HepG2 (cell line): ENCODE measurements around the gene CHST14. TPM values are rescaled to one million over a fixed set of nuclear protein-coding genes. Genes with fewer than 3 reads are reported as not detected.
A peak's percentile ranks its signal among the peaks of the same experiment; 100 is the strongest.

Source experiments
- EED ChIP-seq: sonication (generic); formaldehyde crosslinking; IDR thresholded peaks from 2 replicates; pipeline ENCODE4 v1.5.0; 2020; ENCODE audit warnings: mild to moderate bottlenecking, missing genetic modification reagents
- GABPA ChIP-seq, 2 experiments: IDR thresholded peaks; 2 replicates each; pipeline ENCODE4 v1.6.1; 2011 to 2016; ENCODE audit warnings: low read depth in 2 of 2, low read length in 1 of 2, missing biosample characterization in 1 of 2, missing genetic modification characterization in 1 of 2
- HNRNPUL1 ChIP-seq: fragments of 200-400 bp; formaldehyde crosslinking; IDR thresholded peaks from 2 replicates; pipeline ENCODE4 v1.6.1; 2017; ENCODE audit warnings: low read depth, mild to moderate bottlenecking, low read length, moderate library complexity
- KMT2B ChIP-seq: IDR thresholded peaks from 2 replicates; pipeline ENCODE4 v1.6.1; 2016; ENCODE audit warnings: missing genetic modification reagents, missing compliant biosample characterization
- MXD1 ChIP-seq: sonication (generic); formaldehyde crosslinking; IDR thresholded peaks from 2 replicates; pipeline ENCODE4 v1.4.0; 2020; ENCODE audit warnings: mild to moderate bottlenecking, missing genetic modification reagents
- NR2C2 ChIP-seq: sonication (generic); formaldehyde crosslinking; IDR thresholded peaks from 2 replicates; pipeline ENCODE4 v1.4.0; 2020; ENCODE audit warnings: missing genetic modification reagents, mild to moderate bottlenecking, moderate library complexity, borderline replicate concordance
- PAXIP1 ChIP-seq: sonication (generic); formaldehyde crosslinking; conservative IDR thresholded peaks from 2 replicates; pipeline ENCODE4 v1.4.0; 2020; ENCODE audit warnings: mild to moderate bottlenecking, missing genetic modification reagents, moderate library complexity
- THAP11 ChIP-seq: IDR thresholded peaks from 2 replicates; pipeline ENCODE4 v1.6.1; 2016; ENCODE audit warnings: missing biosample characterization, missing genetic modification reagents
- ZBTB2 ChIP-seq: sonication (generic); formaldehyde crosslinking; IDR thresholded peaks from 2 replicates; pipeline ENCODE4 v1.8.0; 2022; ENCODE audit warnings: low read depth, missing genetic modification reagents
- ZBTB49 ChIP-seq: sonication (generic); formaldehyde crosslinking; IDR thresholded peaks from 2 replicates; pipeline ENCODE4 v1.4.0; 2020; ENCODE audit warnings: missing genetic modification reagents, borderline replicate concordance
- ZIK1 ChIP-seq: sonication (generic); formaldehyde crosslinking; IDR thresholded peaks from 2 replicates; pipeline ENCODE4 v1.5.0; 2020; ENCODE audit warnings: mild to moderate bottlenecking, low read depth, missing genetic modification reagents, borderline replicate concordance
- ZNF260 ChIP-seq: sonication (generic); formaldehyde crosslinking; IDR thresholded peaks from 2 replicates; pipeline ENCODE4 v1.4.0; 2020; ENCODE audit warnings: missing genetic modification reagents, low read depth, mild to moderate bottlenecking, borderline replicate concordance
- ZNF333 ChIP-seq: sonication (generic); formaldehyde crosslinking; IDR thresholded peaks from 2 replicates; pipeline ENCODE4 v1.4.0; 2020; ENCODE audit warnings: mild to moderate bottlenecking, missing genetic modification reagents, borderline replicate concordance
- ZNF350 ChIP-seq: sonication (generic); formaldehyde crosslinking; IDR thresholded peaks from 2 replicates; pipeline ENCODE4 v1.4.0; 2020; ENCODE audit warnings: mild to moderate bottlenecking, low read depth, missing genetic modification reagents, borderline replicate concordance
- ZNF605 ChIP-seq: sonication (generic); formaldehyde crosslinking; IDR thresholded peaks from 2 replicates; pipeline ENCODE4 v1.8.0; 2022; ENCODE audit warnings: mild to moderate bottlenecking, missing genetic modification reagents
- ZNF691 ChIP-seq: sonication (generic); formaldehyde crosslinking; IDR thresholded peaks from 2 replicates; pipeline ENCODE4 v1.4.0; 2020; ENCODE audit warnings: missing genetic modification reagents, low read depth, mild to moderate bottlenecking, borderline replicate concordance
- polyA plus RNA-seq, 8 experiments: library from polyadenylated mRNA; depleted of rRNA in 3 of 8; stranded (reverse) in 7 of 8; unstranded in 1 of 8; fragments of >200 nt; fragmentation: Illumina TruSeq in 4 of 8; extraction: Trizol in 4 of 8; gene quantifications; 2 replicates each; pipeline versions ENCODE4 v1.2.1 to v1.2.3, GENCODE V29; 2011 to 2016; ENCODE audit warnings: low read depth in 4 of 8, missing spikeins in 1 of 8, mixed read lengths in 1 of 8; ENCODE audit not compliant: insufficient read depth in 1 of 8
- total RNA-seq, 5 experiments: library from RNA; depleted of rRNA; stranded (reverse); fragments of >200 nt; fragmentation: Illumina TruSeq; extraction: Trizol; gene quantifications; 2 replicates each; pipeline ENCODE4 v1.2.3, GENCODE V29; 2016; ENCODE audit warnings: low read depth in 1 of 5
- TF ChIP-seq, protein P1 (sequence below): sonication (generic); formaldehyde crosslinking; IDR thresholded peaks from 2 replicates; pipeline ENCODE4 v1.5.1; 2020; ENCODE audit warnings: mild to moderate bottlenecking, missing genetic modification reagents, moderate library complexity

CHST14 gene
- total and polyA plus RNA-seq, 2 of the 13 experiments (the other 11 are each of a cell fraction or from before 2014, with no cell fraction given), result 8.9 to 12.4 TPM

GRCh38 chr15:40440743-40441564, 29.8 kb upstream of the CHST14 start, which contains the start of gene BAHD1 (continued):
- TF ChIP-seq ZNF350 (CRISPR knock-in tag) (no peak), EED (no peak), HNRNPUL1 (no peak), KMT2B (CRISPR knock-in tag) (0 out of 2 replicates have a peak, but pooled peaks have one; percentile 28), ZBTB49 (no peak), MXD1 (no peak), ZNF333 (CRISPR knock-in tag) (no peak), THAP11 (no peak), ZBTB2 (peak; percentile 65; the same call in 1 of the 2 replicates), ZNF605 (CRISPR knock-in tag) (no peak), PAXIP1 (CRISPR knock-in tag) (0 out of 2 replicates have a peak, but pooled peaks have one; percentile 2), ZNF260 (CRISPR knock-in tag) (no peak), GABPA (IDR thresholded peaks at IDR 0.05; ENCODE audit: low read depth, low read length) (peak; percentile 40), GABPA (CRISPR knock-in tag; IDR thresholded peaks at IDR 0.05; ENCODE audit: low read depth) (no peak; the same call in 1 of the 2 replicates), ZNF691 (no peak), NR2C2 (CRISPR knock-in tag) (no peak), ZIK1 (CRISPR knock-in tag) (no peak)
- TF ChIP-seq, protein P1, sequence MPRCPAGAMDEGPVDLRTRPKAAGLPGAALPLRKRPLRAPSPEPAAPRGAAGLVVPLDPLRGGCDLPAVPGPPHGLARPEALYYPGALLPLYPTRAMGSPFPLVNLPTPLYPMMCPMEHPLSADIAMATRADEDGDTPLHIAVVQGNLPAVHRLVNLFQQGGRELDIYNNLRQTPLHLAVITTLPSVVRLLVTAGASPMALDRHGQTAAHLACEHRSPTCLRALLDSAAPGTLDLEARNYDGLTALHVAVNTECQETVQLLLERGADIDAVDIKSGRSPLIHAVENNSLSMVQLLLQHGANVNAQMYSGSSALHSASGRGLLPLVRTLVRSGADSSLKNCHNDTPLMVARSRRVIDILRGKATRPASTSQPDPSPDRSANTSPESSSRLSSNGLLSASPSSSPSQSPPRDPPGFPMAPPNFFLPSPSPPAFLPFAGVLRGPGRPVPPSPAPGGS (CRISPR knock-in tag), result no peak
